ENCODE results near the gene SVOP.
"Not testable (repeated sequence)": the region's sequence is repeated elsewhere in the genome, so short reads cannot be mapped to it uniquely, and the experiment has no call there.

SVOP gene

GRCh38 chr12:108859923-108860291 is 161.0 kb downstream of the SVOP start:
- no peak overlapping the region for H3K9ac ChIP-seq (ENCODE audit: low read length)
- no peaks in the 10 kb centered on the region for H3K36me3 ChIP-seq (ENCODE audit: control insufficient read depth, insufficient read depth, low read length, severe bottlenecking)
- no peak overlapping the region for H3K4me3 ChIP-seq (ENCODE audit: low read length)
- H3K27me3 ChIP-seq (replicated peaks; ENCODE audit: control insufficient read depth, insufficient read depth, low read length): no peaks in the 10 kb centered on the region
- peaks cover 25% of the 10 kb centered on the region for H3K4me1 ChIP-seq (ENCODE audit: control insufficient read depth, insufficient read depth, low read length)
- DNase-seq (ENCODE audit: low read depth): no peak
- H3K9me3 ChIP-seq (ENCODE audit: control insufficient read depth, low read length): no peaks in the 10 kb centered on the region

- not testable (repeated sequence) for DNase-seq (ENCODE audit: low read depth); H3K9me3 ChIP-seq (ENCODE audit: control insufficient read depth, low read length); H3K27me3 ChIP-seq (replicated peaks; ENCODE audit: control insufficient read depth, insufficient read depth, low read length); H3K36me3 ChIP-seq (ENCODE audit: control insufficient read depth, insufficient read depth, low read length, severe bottlenecking)
- peaks cover 29% of the 10 kb centered on the region for H3K4me1 ChIP-seq (ENCODE audit: control insufficient read depth, insufficient read depth, low read length)
- peak overlapping the region; percentile 66 for H3K9ac ChIP-seq (ENCODE audit: low read length)
- peak overlapping the region; percentile 69 for H3K4me3 ChIP-seq (ENCODE audit: low read length)
These were observed 161.5 kb downstream of the SVOP start for GRCh38 chr12:108859141-108859922.

GRCh38 chr12:108858311-108859074 is 162.4 kb downstream of the SVOP start:
- Histone ChIP-seq H3K9ac (ENCODE audit: low read length) (peak overlapping the region; percentile 66), H3K9me3 (ENCODE audit: control insufficient read depth, low read length) (no peaks in the 10 kb centered on the region), H3K27me3 (replicated peaks; ENCODE audit: control insufficient read depth, insufficient read depth, low read length) (no peaks in the 10 kb centered on the region), H3K4me3 (ENCODE audit: low read length) (peak overlapping the region; percentile 69), H3K36me3 (ENCODE audit: control insufficient read depth, insufficient read depth, low read length, severe bottlenecking) (no peaks in the 10 kb centered on the region), H3K4me1 (ENCODE audit: control insufficient read depth, insufficient read depth, low read length) (peaks cover 38% of the 10 kb centered on the region)
- no peak for DNase-seq (ENCODE audit: low read depth)

All from adipocyte (in vitro differentiated cells).